Activated CD4-positive, alpha-beta T cell treated with anti-CD3 and anti-CD28 coated beads for 24 hours (primary cell): ENCODE results near the gene PLD6.
"Not testable (repeated sequence)": the region's sequence is repeated elsewhere in the genome, so short reads cannot be mapped to it uniquely, and the experiment has no call there.

ENCODE experiments used
- DNase-seq, 2 donors: peaks; one replicate each; pipeline ENCODE4 v3.0.0-alpha.2; 2020; ENCODE audit warnings: low read depth in 2 of 2

The PLD6 gene

DNA sequence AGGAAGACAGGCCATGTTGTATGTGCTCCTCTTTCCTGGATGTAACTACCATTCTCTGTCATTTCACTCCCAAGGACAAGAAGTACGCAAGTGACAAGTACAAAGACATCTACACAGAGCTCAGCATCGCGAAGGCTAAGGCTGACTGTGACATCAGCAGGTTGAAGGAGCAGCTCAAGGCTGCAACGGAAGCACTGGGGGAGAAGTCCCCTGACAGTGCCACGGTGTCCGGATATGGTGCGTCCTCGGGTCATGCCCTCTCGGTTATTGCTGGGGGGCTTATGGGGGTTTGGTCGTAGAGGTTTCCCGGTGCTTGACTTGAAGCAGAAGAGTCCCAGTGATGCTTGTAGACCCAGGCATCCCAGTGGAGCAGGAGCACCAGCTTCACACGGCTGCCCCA, 29.0 kb downstream of the PLD6 start:
- DNase-seq, result no peak

DNA sequence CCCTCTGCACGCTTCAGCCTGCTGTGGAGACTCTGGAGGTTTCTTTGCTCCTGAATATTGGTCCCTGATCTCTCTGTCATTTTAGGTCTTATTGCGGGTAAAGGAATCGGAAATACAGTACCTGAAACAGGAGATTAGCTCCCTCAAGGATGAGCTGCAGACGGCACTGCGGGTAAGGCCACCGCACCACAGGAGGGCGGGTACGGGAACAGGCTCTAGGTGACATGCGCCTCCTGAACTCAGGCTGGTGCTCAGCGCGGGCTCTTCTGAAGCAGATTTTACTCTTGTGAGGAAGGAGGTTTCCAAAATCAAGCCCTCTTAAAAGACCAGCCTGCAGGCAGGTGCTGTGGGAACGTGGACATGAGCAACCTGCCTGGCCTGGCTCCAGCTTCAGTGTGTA, 29.8 kb downstream of the PLD6 start:
- DNase-seq, result no peak

DNA sequence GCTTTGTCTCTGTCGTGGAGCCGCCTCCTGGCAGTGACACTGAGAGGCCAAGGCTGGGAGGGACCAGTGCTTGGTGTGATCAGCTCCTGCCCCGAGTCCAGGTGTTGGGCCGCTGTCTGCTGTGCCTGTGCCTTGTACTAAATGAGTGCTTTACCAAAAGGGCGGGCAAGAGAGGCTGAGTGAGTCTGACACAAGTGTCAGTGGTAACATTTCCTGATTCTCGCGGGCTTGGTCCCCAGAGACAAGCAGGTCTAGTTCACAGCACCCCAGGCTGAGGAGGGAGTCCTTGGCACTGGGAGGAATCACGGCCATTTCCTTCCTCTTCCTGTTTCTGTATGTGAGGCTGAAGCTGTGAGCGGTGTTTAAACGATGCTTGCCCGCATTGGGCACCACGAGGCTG, 30.2 kb downstream of the PLD6 start:
- no peak for DNase-seq

DNA sequence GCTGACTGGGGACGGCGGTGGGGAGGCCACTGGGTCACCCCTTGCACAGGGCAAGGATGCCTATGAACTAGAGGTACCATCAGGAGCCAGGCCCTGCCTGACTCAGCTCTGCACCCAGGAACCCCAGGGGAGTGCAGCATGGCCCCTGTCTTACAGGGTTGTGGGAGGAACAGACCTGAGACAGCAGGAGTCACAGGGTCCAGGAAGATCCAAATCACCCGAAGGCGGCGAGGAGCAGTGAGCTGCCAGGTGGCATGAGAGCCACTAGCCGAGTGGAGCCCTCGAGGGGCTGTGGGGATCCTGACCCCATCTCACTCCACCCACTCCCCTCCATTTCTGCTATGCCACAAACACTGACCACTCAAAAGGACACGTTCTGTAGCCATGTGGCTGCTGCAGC, 30.8 kb downstream of the PLD6 start:
- no peak for DNase-seq

DNA sequence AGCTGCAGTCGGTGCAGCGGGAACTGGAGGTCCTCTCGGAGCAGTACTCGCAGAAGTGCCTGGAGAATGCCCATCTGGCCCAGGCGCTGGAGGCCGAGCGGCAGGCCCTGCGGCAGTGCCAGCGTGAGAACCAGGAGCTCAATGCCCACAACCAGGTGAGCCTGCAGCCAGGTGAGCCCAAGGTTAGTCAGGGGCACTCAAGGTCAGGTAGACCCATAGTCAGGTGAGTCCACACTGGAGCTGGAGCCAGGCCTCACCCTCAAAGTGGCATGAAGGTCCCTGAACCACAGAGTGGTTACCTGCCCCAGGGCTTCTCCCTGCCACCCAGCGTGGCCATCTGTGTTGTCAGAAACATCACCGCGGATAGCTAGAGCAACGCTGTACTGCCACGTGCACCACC, 32.2 kb downstream of the PLD6 start:
- DNase-seq, result no peak

DNA sequence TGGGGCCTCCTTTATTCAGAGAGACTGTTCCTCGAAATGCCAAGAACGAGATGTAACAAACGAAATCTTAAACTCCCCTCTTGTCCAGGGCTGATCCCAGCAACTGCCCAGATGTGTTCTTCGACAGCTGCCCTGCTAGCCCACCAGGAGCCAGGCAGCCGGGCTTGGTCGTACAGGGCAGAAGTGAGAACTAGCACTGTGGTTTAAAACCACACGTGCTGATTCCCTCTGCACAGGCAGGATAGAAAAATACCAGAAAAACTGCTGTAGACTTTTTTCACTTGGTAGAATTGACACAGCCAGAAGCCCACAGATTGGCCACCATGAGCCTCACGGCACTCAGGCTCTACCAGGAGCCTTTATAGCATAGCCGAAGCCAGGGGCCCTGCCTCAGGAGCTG, 33.1 kb downstream of the PLD6 start:
- DNase-seq, result no peak

DNA sequence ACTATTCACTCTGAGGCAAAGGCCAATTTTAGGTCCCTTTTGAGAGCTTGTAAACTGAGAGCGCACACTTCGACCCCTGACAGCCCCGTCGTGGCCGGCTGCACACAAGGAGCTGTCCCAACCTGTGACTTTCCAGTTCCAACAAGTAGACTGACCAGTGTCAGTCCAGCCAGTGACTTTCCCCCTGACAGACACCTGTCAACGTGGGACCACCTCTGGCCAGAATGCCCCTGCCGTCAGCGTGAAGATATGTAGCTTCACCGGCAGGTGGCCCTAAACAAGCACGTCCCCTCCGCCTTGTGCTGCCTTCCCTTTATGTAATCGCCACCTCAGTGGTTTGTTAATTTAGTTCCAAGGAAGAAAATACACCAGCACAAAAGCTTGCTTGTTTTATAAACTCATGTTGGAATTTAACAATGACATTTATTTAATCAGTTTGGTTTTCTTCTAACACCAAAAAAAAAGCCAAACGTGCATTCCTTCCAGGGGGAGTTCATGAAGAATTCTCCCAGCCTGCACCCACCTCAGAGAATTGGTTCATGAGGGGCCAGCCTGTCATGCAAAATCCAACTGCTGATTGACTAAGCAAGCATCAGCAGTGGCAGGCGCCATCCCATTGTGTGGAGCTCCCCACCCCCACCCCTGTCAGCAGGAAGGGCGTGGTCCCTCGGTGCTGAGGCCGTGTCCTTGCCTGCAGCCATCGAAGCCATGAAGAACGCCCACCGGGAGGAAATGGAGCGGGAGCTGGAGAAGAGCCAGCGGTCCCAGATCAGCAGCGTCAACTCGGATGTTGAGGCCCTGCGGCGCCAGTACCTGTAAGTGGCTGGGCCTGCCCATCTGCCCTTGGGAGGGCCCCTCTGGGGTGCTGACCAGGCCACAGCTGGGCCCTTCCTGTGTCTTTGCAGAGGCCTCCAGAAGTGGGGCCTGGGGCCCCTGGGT, 33.9 kb downstream of the PLD6 start:
- no peak for DNase-seq

DNA sequence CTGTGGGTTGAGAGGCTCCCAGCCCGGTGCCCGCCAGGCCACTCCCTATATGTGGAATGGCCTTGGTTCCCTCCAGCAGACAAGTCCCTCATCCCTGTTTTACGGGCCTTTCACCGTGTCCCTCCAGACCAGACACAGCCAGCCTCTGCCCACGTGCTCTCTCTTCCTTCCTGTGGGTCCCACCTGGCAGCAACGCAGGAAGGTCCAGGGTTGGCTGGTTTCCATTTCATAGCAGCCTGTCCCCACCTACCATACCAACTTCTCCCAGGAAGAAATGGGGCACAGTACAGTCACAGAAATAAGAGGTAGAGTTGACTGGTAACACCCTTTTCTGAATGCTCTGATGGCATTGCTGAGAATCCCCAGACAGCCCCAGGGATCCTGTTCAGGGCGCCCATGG, 34.9 kb downstream of the PLD6 start:
- DNase-seq, result no peak

DNA sequence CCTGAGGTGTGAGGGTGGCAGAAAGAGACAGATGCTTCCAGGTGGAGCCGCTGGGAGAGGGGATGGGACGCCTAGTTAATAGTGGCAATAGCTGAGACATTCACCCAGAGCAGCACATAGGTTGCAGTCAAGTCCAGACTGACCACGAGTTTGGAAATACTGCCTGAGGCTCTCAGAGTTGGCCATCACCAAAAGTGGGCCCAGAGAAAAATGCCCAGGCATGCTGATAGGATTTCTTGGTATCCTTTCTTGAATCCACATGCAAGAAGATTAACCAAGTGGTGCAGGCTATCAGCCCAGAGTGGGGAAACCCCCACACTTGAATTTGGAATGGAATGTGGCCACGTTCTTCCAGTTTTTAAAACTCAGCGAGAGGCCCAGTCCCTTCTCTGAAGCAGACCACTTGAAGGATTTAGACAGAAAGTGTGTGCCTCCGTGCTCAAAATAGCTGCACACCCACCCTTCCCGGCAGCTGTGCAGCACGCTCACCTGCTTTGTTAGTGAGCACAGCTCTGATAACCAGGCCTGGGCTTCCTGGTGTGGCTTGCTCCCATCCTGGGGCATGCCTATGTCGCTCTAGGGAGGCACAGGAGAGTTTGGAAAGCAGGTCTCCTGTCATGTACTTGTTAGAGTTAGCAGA, 35.7 kb downstream of the PLD6 start:
- no peak for DNase-seq

DNA sequence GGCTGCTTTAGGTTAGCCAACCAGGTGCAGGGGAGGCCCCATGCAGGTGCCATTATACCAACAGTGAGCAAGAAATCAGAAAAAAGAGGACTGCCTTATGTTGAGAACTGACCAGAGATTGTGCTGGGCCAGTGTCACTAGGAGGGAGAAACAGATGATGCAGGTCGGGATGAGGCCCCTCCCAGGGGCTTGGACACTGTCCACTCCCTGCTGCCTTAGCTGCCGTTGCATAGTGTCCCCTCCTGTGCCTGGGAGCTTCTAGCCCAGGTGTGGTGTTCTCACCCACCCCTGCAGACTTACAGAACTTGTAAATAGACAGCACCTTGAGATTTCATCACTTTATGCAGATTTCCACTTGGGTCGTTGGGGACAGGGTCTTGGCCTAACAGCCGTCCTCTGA, 36.7 kb downstream of the PLD6 start:
- no peak for DNase-seq

DNA sequence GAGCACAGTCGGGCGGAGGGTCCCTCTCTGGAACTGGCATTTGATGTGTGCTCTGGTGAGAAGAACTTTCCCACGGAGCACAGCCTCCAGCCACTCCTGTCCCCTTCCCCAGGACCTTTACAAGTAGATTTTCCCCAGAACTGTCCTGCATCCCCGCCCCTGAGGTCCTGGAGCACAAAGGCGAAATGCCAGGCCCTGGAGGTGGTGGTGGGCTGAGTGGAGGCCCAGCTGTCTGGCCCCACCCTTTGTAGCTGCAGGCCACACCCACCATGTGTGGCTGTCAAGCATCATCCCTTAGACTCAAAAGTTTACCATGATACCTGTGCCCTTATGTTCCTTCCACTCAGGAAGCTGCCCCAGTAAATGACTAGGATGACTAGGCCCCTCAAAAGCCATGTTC, 37.7 kb downstream of the PLD6 start:
- no peak for DNase-seq

DNA sequence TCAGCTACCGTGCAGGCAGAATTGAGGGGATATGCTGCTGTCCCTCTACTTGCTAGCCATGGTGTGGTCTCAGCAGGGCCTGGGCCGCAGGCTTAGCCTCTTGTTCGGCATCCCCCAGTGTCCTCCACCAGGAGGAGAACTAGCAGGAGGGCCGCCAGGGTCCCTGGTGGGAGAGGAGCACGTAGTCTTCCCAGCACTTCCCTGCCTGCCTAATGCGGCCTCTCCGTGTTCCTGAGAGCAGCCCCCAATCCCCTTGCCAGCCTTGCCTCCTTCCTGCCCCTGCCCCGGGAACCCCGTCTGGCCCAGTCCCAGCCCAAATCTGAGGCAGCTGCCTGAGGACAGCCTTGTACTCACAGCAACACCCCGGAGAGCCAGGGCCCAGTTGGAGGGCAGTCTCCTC, 38.1 kb downstream of the PLD6 start:
- no peak for DNase-seq

DNA sequence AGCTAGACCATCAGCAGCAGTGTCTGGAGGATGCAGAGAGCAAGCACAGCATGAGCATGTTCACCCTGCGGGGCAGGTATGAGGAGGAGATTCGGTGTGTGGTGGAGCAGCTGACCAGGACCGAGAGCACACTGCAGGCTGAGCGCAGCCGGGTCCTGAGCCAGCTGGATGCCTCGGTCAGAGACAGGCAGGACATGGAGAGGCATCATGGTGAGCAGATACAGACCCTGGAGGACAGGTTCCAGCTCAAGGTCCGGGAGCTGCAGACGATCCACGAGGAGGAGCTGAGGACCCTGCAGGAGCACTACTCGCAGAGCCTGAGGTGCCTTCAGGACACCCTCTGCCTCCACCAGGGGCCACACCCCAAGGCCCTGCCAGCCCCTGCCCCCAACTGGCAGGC, 38.8 kb downstream of the PLD6 start:
- no peak for DNase-seq

DNA sequence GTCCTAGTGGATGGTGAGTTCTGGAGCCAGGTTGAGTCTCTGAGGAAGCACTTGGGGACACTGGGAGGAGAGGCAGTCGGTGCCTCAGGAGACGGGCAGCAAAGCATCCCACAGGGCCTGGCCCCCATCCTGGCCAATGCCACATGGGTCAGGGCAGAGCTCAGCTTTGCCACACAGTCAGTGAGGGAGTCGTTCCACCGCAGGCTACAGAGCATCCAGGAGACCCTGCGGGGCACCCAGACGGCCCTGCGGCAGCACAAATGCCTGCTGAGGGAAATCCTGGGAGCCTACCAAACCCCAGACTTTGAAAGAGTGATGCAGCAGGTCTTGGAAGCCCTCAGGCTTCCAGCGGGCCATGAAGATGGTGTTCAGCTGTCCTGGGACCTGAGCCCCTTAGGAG, 39.7 kb downstream of the PLD6 start:
- no peak for DNase-seq

DNA sequence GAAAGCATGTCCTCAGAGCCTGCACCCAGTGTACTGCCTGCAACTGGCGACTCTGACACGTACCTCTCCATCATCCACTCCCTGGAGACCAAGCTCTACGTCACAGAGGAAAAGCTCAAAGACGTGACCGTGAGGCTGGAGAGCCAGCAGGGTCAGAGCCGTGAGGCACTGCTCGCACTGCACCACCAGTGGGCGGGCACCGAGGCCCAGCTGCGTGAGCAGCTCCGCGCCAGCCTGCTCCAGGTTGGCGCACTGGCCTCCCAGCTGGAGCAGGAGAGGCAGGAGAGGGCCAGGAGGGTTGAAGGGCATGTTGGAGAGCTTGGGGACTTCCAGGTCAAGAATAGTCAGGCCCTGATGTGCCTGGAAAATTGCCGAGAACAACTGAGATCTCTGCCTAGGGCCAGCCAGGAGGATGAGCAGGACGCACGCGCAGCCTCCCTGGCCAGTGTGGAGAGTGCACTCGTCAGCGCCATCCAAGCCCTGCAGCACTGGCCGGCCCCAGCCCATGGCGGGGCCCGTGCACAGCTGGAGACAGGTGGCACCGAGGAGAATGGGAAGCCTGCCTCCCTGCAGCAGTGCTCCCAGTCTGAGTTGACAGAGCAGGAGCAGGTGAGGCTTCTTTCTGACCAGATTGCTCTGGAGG, 40.3 kb downstream of the PLD6 start:
- DNase-seq, result no peak

DNA sequence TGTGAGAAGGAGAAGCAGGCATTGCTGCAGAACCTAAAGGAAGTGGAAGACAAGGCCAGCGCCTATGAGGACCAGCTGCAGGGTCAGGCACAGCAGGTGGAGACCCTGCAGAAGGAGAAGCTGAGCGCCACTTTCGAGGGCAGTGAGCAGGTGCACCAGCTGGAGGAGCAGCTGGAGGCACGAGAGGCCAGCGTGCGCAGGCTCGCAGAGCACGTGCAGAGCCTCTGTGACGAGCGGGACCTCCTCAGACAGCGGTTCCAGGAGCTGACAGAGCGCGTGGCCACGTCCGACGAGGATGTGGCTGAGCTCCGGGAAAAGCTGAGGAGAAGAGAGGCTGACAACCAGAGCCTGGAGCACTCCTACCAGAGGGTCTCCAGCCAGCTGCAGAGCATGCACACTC, 41.5 kb downstream of the PLD6 start:
- DNase-seq, result no peak

DNA sequence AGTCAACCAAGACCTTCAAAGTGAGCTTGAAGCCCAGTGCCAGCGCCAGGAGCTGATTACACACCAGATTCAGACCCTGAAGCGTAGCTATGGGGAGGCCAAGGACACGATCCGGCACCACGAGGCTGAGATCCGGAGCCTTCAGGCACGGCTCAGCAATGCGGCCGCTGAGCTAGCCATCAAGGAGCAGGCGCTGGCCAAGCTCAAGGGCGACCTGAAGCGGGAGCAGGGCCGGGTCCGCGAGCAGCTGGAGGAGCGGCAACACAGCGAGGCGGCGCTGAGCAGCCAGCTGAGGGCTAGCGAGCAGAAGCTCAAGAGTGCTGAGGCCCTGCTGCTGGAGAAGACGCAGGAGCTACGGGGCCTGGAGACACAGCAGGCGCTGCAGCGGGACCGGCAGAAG, 42.0 kb downstream of the PLD6 start:
- no peak for DNase-seq

DNA sequence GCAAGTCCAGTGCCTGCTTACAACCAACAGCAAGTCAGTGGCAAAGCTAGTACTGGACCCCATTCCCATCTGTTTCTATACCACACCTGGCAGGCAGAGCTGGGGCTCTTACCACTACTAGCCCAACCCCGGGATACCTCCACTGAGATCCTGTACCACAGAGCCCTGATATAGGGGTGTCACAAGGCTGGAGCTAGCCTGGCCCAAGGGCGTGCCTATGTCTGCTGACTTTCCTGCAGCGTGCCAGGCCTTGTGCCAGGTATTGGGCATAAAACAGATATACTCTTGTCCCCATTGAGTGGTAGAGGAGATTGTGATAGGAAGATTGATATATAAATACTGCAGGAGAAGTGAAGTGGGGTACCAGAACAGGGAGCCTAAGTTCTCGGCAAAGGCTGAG, 44.4 kb downstream of the PLD6 start:
- DNase-seq, result no peak

DNA sequence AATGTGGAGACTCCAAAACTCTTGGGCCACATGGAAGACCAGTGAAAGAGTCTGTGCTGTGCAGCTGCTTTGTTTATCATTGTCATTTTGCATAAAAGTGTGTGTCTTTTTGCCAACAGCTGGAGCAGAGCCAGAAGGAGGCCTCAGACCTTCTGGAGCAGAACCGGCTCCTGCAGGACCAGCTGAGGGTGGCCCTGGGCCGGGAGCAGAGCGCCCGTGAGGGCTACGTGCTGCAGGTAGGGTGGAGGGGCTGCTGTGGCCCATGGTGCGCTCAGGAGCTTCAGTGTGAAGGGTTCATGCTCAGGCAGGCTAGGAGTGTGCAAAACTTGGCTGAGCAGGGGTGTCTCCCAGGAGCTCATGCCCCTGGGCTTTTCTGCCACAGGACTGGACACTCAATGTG, 45.0 kb downstream of the PLD6 start:
- no peak for DNase-seq

DNA sequence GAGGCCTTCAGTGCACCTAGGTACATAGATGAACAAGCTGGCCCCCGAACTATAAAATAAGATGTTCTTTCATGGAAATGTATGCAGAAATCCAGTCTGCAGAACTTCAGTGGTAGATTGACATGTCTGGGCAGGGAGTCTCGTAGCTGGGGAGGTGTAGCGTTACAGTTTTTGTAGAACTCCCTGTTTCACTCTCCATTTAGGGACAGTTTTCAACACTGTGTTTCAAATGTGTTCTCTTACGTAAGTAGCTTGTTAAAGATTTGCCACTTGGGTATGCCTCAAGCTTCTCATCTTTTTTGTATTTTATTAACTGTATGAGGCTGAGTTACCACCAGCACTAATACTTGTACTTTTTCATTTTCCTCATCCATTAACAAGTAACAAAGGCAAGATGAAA, 46.6 kb downstream of the PLD6 start:
- DNase-seq, result no peak

DNA sequence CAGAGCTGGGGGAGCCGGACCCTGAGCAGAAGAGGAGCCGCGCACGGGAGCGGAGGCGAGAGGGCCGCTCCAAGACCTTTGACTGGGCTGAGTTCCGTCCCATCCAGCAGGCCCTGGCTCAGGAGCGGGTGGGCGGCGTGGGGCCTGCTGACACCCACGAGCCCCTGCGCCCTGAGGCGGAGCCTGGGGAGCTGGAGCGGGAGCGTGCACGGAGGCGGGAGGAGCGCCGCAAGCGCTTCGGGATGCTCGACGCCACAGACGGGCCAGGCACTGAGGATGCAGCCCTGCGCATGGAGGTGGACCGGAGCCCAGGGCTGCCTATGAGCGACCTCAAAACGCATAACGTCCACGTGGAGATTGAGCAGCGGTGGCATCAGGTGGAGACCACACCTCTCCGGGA, 47.6 kb downstream of the PLD6 start:
- not testable (repeated sequence) for DNase-seq

DNA sequence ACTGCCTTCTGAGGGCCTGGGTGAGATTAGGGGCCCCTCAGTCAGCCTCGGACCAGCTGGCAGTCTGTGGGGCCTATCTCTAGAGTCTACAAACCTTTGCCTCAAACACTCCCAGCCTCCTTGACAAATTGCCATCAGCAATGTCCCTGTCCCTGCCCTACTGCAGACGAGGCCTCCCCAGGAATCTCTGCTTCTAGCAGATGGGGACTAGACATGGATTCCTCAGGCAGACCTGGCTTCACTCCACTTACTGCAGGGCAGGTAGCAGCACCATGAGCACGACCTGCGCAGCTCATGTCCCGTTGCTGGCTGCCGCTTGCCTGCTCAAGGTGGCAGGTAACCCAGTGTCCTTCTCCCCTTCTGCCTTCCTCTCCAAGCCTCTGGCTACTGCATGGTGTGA, 49.1 kb downstream of the PLD6 start:
- DNase-seq, result no peak

DNA sequence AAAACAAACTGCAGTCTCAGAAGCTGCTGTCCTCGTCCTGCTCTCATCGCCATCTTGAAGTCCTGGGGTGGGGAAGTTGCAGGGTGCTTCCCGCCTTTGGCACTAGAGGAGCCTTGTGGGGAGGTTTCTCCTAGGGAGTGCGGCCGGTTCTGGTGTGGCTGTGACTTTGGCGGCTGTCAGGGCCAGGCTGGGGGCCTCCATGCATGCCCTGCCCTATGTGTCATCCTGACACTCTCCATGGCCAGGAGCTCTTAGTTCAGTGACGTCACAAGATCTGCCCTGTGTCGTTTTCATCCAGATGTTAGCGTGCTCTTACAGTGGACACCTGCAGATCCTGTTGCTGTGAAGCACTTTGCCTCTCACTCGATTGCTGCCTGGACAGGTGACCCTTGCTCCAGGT, 49.6 kb downstream of the PLD6 start:
- no peak for DNase-seq
